Measurements from ENCODE around the gene ISLR. TPM values are rescaled to one million over a fixed set of nuclear protein-coding genes. Genes with fewer than 3 reads are reported as not detected.

Gene ISLR
- total and polyA plus RNA-seq, 9 donors, result 82.4 to 314 (median 152) TPM

GRCh38 chr15:74192751-74193150 lies 19.2 kb downstream of the ISLR start:
- TF ChIP-seq EP300 (IDR thresholded peaks at IDR 0.05), result no peak
- TF ChIP-seq POLR2A (IDR thresholded peaks at IDR 0.05), result no peak
- TF ChIP-seq, protein P1, sequence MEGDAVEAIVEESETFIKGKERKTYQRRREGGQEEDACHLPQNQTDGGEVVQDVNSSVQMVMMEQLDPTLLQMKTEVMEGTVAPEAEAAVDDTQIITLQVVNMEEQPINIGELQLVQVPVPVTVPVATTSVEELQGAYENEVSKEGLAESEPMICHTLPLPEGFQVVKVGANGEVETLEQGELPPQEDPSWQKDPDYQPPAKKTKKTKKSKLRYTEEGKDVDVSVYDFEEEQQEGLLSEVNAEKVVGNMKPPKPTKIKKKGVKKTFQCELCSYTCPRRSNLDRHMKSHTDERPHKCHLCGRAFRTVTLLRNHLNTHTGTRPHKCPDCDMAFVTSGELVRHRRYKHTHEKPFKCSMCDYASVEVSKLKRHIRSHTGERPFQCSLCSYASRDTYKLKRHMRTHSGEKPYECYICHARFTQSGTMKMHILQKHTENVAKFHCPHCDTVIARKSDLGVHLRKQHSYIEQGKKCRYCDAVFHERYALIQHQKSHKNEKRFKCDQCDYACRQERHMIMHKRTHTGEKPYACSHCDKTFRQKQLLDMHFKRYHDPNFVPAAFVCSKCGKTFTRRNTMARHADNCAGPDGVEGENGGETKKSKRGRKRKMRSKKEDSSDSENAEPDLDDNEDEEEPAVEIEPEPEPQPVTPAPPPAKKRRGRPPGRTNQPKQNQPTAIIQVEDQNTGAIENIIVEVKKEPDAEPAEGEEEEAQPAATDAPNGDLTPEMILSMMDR (IDR thresholded peaks at IDR 0.05), result no peak
- DNase-seq, result no peak
- intact Hi-C loops (cut with DNase I), result no loop called here
- WGBS, 3 donors, result 82 to 88% (median 87%) methylated on average over 5 of the region's 5 CpGs
- no peak overlapping the region for H3K27ac ChIP-seq
- no peaks in the 10 kb centered on the region for H3K27me3 ChIP-seq
- no peaks in the 10 kb centered on the region for H3K9me3 ChIP-seq
- peaks cover 8% of the 10 kb centered on the region for H3K4me1 ChIP-seq (ENCODE audit: insufficient read depth)
- H3K4me3 ChIP-seq, result no peak overlapping the region
- H3K36me3 ChIP-seq, result no peaks in the 10 kb centered on the region

DNA sequence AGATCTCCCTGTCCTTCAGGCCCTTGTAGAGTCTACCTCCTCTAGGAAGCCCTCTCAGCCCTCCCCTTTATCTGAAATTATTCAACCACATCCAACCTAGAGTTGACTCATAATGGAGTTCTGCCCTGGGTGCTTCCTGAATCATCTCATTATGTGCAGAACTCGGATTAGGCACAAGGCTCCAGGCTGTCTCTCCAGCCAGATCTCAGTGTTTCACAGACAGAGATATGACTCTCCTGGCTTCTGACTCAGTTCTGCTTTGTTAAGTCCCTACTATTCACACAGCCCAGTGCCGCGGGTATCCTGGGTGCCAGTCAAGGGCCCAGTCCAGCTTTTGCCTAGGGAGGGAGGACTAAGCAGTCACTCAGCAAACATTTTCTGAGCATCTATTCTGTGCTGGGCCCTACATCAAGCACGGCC lies 19.8 kb downstream of the ISLR start:
- Histone ChIP-seq H3K4me3 (no peak overlapping the region), H3K36me3 (no peaks in the 10 kb centered on the region), H3K4me1 (ENCODE audit: insufficient read depth) (peaks cover 8% of the 10 kb centered on the region), H3K27me3 (no peaks in the 10 kb centered on the region), H3K27ac (no peak overlapping the region), H3K9me3 (no peaks in the 10 kb centered on the region)
- TF ChIP-seq EP300 (IDR thresholded peaks at IDR 0.05) (no peak), POLR2A (IDR thresholded peaks at IDR 0.05) (no peak)
- TF ChIP-seq, protein P1 (IDR thresholded peaks at IDR 0.05), result no peak
- intact Hi-C loops (cut with DNase I), result no loop called here
- WGBS, 3 donors, result 61 to 77% (median 69%) methylated on average over 4 of the region's 4 CpGs
- DNase-seq, result no peak

- no peak for TF ChIP-seq POLR2A (IDR thresholded peaks at IDR 0.05)
- TF ChIP-seq, protein P1 (IDR thresholded peaks at IDR 0.05), result no peak
- intact Hi-C loops (cut with DNase I), result no loop called here
- H3K27me3 ChIP-seq, result no peaks in the 10 kb centered on the region
These were observed 20.4 kb downstream of the ISLR start for GRCh38 chr15:74193905-74194304.

GRCh38 chr15:74194572-74195559 lies 21.4 kb downstream of the ISLR start:
- TF ChIP-seq EP300 (IDR thresholded peaks at IDR 0.05) (no peak), POLR2A (IDR thresholded peaks at IDR 0.05) (no peak)
- TF ChIP-seq, protein P1 (IDR thresholded peaks at IDR 0.05), result no peak
- Histone ChIP-seq H3K4me1 (ENCODE audit: insufficient read depth) (peaks cover 8% of the 10 kb centered on the region), H3K27me3 (no peaks in the 10 kb centered on the region), H3K9me3 (no peaks in the 10 kb centered on the region), H3K27ac (no peak overlapping the region), H3K4me3 (no peak overlapping the region), H3K36me3 (no peaks in the 10 kb centered on the region)
- no peak for DNase-seq
- intact Hi-C loops (cut with DNase I), result no loop called here
- WGBS, 3 donors, result 96 to 97% (median 96%) methylated on average over 13 of the region's 13 CpGs

More at GRCh38 chr15:74193905-74194304, 20.4 kb downstream of the ISLR start:
- Histone ChIP-seq H3K4me1 (ENCODE audit: insufficient read depth) (peaks cover 8% of the 10 kb centered on the region), H3K27ac (no peak overlapping the region), H3K36me3 (no peaks in the 10 kb centered on the region), H3K4me3 (no peak overlapping the region), H3K9me3 (no peaks in the 10 kb centered on the region)
- 81 to 83% (median 81%) methylated on average over 6 of the region's 6 CpGs for WGBS, 3 donors
- no peak for DNase-seq

Data from ovary (tissue), 9 donors.